ENCODE data around the gene FOXL1.

Gene FOXL1

DNA sequence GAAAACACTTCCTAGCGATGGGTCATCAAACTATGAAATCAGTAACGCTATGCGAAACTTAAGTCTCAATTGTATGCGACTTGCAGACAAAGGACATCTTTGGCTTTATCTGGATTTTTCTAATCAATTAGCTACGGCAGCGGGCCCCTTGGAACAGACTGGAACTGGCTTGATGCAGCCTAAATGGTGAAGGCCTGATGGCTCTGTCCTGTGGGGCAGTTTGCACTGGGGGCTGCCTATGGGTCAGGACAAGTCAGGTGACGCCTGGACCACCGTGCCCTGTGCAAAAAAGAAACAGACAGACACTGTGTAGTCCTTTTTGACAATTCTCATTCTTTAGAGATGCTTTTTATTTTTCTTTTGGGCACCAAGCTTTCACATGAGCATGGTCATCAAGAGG is 45.3 kb upstream of the FOXL1 start:
- Histone ChIP-seq H3K79me2 (ENCODE audit: insufficient read depth, low read length) (no peaks in the 10 kb centered on the region), H3K36me3 (ENCODE audit: low read length) (no peaks in the 10 kb centered on the region), H3F3A (ENCODE audit: insufficient read depth) (no peaks in the 10 kb centered on the region), H3K27me3 (ENCODE audit: low read length) (no peaks in the 10 kb centered on the region), H3K27ac (ENCODE audit: low read depth, low read length) (no peak overlapping the region), H3K9me2 (replicated peaks; ENCODE audit: insufficient read depth, low read length) (no peaks in the 10 kb centered on the region), H3K9me3 (ENCODE audit: insufficient read depth, low read length) (no peaks in the 10 kb centered on the region), H3K4me3 (ENCODE audit: insufficient read depth, low read length, poor library complexity, severe bottlenecking) (no peak overlapping the region), H4K20me1 (ENCODE audit: low read depth, low read length) (no peaks in the 10 kb centered on the region), H3K4me2 (ENCODE audit: low read depth, low read length, poor library complexity, severe bottlenecking) (no peak overlapping the region), H2AFZ (ENCODE audit: low read depth, low read length, severe bottlenecking) (no peak overlapping the region), H3K9ac (ENCODE audit: low read length) (no peak overlapping the region)
- TF ChIP-seq EZH2phosphoT487 (conservative IDR thresholded peaks at IDR 0.05; ENCODE audit: low read length), result no peak
- TF ChIP-seq, protein P1, sequence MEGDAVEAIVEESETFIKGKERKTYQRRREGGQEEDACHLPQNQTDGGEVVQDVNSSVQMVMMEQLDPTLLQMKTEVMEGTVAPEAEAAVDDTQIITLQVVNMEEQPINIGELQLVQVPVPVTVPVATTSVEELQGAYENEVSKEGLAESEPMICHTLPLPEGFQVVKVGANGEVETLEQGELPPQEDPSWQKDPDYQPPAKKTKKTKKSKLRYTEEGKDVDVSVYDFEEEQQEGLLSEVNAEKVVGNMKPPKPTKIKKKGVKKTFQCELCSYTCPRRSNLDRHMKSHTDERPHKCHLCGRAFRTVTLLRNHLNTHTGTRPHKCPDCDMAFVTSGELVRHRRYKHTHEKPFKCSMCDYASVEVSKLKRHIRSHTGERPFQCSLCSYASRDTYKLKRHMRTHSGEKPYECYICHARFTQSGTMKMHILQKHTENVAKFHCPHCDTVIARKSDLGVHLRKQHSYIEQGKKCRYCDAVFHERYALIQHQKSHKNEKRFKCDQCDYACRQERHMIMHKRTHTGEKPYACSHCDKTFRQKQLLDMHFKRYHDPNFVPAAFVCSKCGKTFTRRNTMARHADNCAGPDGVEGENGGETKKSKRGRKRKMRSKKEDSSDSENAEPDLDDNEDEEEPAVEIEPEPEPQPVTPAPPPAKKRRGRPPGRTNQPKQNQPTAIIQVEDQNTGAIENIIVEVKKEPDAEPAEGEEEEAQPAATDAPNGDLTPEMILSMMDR (IDR thresholded peaks at IDR 0.05; ENCODE audit: insufficient read depth, low read length, poor library complexity, severe bottlenecking), result no peak

DNA sequence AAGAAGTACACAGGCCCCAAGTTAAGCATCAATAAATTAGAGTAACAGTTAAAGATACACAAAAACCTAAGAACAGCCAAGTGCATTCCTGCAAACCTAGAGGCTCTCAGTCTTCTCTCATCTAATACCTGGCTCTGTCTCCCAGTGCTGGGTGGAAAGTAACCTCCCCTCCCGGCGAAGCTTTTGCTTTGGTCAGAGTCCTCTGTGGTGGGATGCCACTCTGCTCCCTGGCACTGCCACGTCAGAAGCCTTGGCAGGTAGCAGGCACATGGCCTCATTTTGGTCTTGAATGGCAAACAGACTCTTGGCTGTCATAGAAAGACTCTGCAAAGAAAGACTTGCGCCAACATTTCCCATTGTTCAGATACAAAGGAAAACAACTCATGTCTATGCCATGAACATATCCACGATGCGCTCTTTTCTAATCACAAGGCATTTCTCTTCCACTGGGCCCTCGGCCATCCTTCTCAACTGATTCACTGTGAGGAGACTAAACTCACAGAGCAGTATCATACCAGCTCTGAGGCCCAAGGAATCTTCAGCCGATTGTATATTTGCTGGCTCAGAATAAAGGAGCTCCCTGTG is 44.5 kb upstream of the FOXL1 start:
- Histone ChIP-seq H3K4me2 (ENCODE audit: low read depth, low read length, poor library complexity, severe bottlenecking) (no peak overlapping the region), H3K9ac (ENCODE audit: low read length) (no peak overlapping the region), H3K27me3 (ENCODE audit: low read length) (no peaks in the 10 kb centered on the region), H2AFZ (ENCODE audit: low read depth, low read length, severe bottlenecking) (no peak overlapping the region), H3K79me2 (ENCODE audit: insufficient read depth, low read length) (no peaks in the 10 kb centered on the region), H3K27ac (ENCODE audit: low read depth, low read length) (no peak overlapping the region), H3K4me3 (ENCODE audit: insufficient read depth, low read length, poor library complexity, severe bottlenecking) (no peak overlapping the region), H4K20me1 (ENCODE audit: low read depth, low read length) (no peaks in the 10 kb centered on the region), H3F3A (ENCODE audit: insufficient read depth) (no peaks in the 10 kb centered on the region), H3K36me3 (ENCODE audit: low read length) (no peaks in the 10 kb centered on the region), H3K9me2 (replicated peaks; ENCODE audit: insufficient read depth, low read length) (no peaks in the 10 kb centered on the region), H3K9me3 (ENCODE audit: insufficient read depth, low read length) (no peaks in the 10 kb centered on the region)
- no peak for TF ChIP-seq EZH2phosphoT487 (conservative IDR thresholded peaks at IDR 0.05; ENCODE audit: low read length)
- TF ChIP-seq, protein P1 (IDR thresholded peaks at IDR 0.05; ENCODE audit: insufficient read depth, low read length, poor library complexity, severe bottlenecking), result no peak

DNA sequence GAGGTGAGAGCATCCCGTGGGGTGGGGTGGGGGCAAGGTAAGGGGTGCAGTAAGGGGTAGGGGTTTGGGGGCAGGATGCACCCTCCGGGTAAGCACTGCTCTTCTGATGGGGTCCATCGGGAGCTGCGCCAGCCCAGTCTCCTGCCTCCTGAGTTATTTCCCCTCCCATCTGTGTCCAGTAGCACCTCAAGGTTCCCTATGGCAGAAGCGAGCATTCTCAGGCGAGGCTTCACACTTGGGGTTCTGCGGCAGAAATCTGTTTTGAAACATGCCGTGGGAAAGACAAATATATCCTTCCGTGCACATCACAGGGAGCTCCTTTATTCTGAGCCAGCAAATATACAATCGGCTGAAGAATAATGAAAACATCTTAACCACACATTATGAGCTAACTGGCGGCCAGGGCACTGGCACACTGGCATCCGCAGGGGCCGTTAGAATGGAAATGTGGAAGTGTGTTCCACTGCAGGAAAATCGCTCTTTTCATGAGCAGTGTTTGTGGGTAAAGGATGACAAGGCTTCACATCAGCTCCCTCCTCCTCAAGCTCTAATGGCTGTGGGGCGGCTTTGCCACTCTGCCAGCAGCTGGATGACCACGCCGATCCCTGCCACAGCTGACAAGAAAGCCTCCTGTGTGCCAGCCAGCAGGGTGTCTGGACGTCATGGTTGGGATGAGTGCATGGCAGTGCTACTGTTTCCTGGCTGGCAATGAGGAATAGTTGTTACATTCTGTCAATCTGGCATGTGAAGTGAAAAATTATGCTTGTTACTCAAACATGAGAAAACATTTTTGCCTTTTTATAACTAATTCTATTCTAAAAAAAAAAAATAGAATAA is 43.4 kb upstream of the FOXL1 start:
- no peaks in the 10 kb centered on the region for H3K9me3 ChIP-seq (ENCODE audit: insufficient read depth, low read length)
- H3K27ac ChIP-seq (ENCODE audit: low read depth, low read length), result no peak overlapping the region
- H2AFZ ChIP-seq (ENCODE audit: low read depth, low read length, severe bottlenecking), result no peak overlapping the region
- TF ChIP-seq EZH2phosphoT487 (conservative IDR thresholded peaks at IDR 0.05; ENCODE audit: low read length), result no peak
- TF ChIP-seq, protein P1 (IDR thresholded peaks at IDR 0.05; ENCODE audit: insufficient read depth, low read length, poor library complexity, severe bottlenecking), result no peak
- no peaks in the 10 kb centered on the region for H3K36me3 ChIP-seq (ENCODE audit: low read length)
- no peaks in the 10 kb centered on the region for H3F3A ChIP-seq (ENCODE audit: insufficient read depth)
- H3K79me2 ChIP-seq (ENCODE audit: insufficient read depth, low read length), result no peaks in the 10 kb centered on the region
- H3K4me2 ChIP-seq (ENCODE audit: low read depth, low read length, poor library complexity, severe bottlenecking), result no peak overlapping the region
- no peaks in the 10 kb centered on the region for H3K27me3 ChIP-seq (ENCODE audit: low read length)
- no peaks in the 10 kb centered on the region for H4K20me1 ChIP-seq (ENCODE audit: low read depth, low read length)
- H3K9ac ChIP-seq (ENCODE audit: low read length), result no peak overlapping the region
- H3K9me2 ChIP-seq (replicated peaks; ENCODE audit: insufficient read depth, low read length), result no peaks in the 10 kb centered on the region
- no peak overlapping the region for H3K4me3 ChIP-seq (ENCODE audit: insufficient read depth, low read length, poor library complexity, severe bottlenecking)
